ENCODE measurements around the gene WWOX. TPM values are rescaled to one million over a fixed set of nuclear protein-coding genes. Genes with fewer than 3 reads are reported as not detected.

WWOX gene
- total and polyA plus RNA-seq, 7 donors = 7.1 to 46.8 (median 16.1) TPM

DNA sequence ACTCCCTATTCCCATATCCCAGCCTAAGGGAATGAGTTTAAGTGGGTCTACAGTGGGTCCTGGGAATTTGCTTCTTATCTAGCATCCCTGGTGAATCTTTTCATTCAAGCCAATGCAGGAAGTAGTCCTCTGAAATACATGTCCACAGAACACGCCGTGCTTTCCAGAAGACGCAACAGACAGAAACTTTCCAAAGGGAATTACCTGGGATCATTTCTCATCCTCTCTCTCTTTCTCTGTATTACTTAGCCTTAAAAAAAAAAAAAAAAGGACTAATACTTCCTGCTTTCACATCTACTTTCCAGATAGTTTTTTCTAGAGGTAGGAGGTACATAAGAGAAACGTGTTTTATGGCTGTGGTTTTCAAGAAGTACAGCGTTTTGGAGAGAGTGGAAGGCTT is 1002.0 kb downstream of the WWOX start:
- no peak overlapping the region for H3K4me3 ChIP-seq
- no peak for DNase-seq
- no peak for TF ChIP-seq EP300 (IDR thresholded peaks at IDR 0.05)
- no peak for TF ChIP-seq POLR2A (IDR thresholded peaks at IDR 0.05)
- TF ChIP-seq, protein P1, sequence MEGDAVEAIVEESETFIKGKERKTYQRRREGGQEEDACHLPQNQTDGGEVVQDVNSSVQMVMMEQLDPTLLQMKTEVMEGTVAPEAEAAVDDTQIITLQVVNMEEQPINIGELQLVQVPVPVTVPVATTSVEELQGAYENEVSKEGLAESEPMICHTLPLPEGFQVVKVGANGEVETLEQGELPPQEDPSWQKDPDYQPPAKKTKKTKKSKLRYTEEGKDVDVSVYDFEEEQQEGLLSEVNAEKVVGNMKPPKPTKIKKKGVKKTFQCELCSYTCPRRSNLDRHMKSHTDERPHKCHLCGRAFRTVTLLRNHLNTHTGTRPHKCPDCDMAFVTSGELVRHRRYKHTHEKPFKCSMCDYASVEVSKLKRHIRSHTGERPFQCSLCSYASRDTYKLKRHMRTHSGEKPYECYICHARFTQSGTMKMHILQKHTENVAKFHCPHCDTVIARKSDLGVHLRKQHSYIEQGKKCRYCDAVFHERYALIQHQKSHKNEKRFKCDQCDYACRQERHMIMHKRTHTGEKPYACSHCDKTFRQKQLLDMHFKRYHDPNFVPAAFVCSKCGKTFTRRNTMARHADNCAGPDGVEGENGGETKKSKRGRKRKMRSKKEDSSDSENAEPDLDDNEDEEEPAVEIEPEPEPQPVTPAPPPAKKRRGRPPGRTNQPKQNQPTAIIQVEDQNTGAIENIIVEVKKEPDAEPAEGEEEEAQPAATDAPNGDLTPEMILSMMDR (IDR thresholded peaks at IDR 0.05) = no peak
- no peak for TF ChIP-seq POLR2AphosphoS5 (IDR thresholded peaks at IDR 0.05)
- H3K9me3 ChIP-seq = no peaks in the 10 kb centered on the region
- H3K27ac ChIP-seq = no peak overlapping the region
- H3K36me3 ChIP-seq = no peaks in the 10 kb centered on the region
- H3K27me3 ChIP-seq = no peaks in the 10 kb centered on the region
- no peaks in the 10 kb centered on the region for H3K4me1 ChIP-seq
- intact Hi-C loops (cut with DNase I) = no loop called here
- WGBS, 2 donors = 63% methylated on average over 5 of the region's 5 CpGs

DNA sequence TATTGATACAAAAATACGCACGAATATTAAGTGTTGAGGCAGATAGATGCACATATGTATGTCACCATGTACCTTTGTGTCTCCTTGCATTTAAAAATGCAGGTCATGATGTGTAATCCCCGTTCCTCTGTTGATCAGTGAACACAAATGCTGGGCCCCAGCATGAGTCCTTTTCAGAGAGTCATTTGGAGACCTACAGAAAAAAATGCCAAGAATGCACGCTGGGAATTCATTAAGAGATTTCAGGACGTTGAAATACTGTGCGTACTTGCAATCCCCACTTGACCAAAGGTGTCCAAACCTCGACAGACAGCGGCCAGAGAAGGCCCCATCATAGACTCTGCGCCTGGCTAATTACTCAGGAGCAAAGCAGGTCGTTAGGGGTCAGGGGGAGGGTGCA is 1005.1 kb downstream of the WWOX start:
- TF ChIP-seq EP300 (IDR thresholded peaks at IDR 0.05) (no peak), POLR2AphosphoS5 (IDR thresholded peaks at IDR 0.05) (no peak), POLR2A (IDR thresholded peaks at IDR 0.05) (no peak)
- TF ChIP-seq, protein P1 (IDR thresholded peaks at IDR 0.05) = no peak
- 80 to 85% methylated on average over 10 of the region's 10 CpGs for WGBS, 2 donors
- no peak for DNase-seq
- Histone ChIP-seq H3K36me3 (no peaks in the 10 kb centered on the region), H3K27ac (no peak overlapping the region), H3K27me3 (no peaks in the 10 kb centered on the region), H3K9me3 (no peaks in the 10 kb centered on the region), H3K4me3 (no peak overlapping the region), H3K4me1 (no peaks in the 10 kb centered on the region)
- intact Hi-C loops (cut with DNase I) = no loop called here

DNA sequence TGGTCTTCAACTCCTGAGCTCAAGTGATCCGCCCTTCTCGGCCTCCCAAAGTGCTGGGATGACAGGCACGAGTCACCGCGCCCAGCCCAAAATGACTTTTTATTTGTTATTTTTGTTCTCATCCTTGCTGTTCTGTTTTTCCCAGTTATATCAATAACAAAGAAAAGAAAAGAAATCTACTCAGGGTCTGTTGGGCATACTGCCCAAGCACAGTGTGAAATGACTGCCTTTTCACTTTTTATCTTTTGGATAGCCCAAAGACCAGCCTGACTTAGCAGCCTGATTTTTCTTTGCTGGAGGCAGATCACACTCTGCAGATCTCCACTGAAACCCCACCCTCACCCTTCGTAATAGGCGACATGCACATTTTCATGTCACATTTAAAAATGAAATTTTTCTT is 1007.8 kb downstream of the WWOX start:
- Histone ChIP-seq H3K36me3 (no peaks in the 10 kb centered on the region), H3K4me1 (no peaks in the 10 kb centered on the region), H3K27me3 (no peaks in the 10 kb centered on the region), H3K27ac (no peak overlapping the region), H3K4me3 (no peak overlapping the region), H3K9me3 (no peaks in the 10 kb centered on the region)
- TF ChIP-seq POLR2A (IDR thresholded peaks at IDR 0.05) = no peak
- no peak for TF ChIP-seq EP300 (IDR thresholded peaks at IDR 0.05)
- TF ChIP-seq, protein P1 (IDR thresholded peaks at IDR 0.05) = no peak
- TF ChIP-seq POLR2AphosphoS5 (IDR thresholded peaks at IDR 0.05) = no peak
- no peak for DNase-seq
- 95% methylated on average over 7 of the region's 7 CpGs for WGBS, 2 donors
- intact Hi-C loops (cut with DNase I) = no loop called here

DNA sequence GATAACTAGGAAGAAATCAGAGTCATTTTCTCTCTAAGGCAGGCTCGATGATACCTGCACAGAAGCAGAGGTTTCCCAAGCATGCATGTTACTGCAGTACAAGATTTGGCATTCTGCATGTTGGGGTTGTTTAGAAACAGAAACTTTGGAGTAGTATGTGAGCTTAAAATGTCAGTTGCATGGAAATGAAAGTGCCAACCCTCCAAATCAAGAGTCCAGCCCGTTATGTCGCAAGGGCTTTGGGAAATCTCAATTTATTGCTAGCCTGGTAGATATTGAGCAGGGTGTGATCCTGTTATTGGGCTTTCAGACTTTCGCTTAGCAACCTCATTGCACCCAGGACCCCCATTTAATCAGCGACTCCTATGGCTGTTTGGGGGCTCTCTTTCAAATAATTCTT is 1010.3 kb downstream of the WWOX start:
- Histone ChIP-seq H3K27ac (no peak overlapping the region), H3K9me3 (no peaks in the 10 kb centered on the region), H3K4me3 (no peak overlapping the region), H3K4me1 (no peaks in the 10 kb centered on the region), H3K27me3 (no peaks in the 10 kb centered on the region), H3K36me3 (no peaks in the 10 kb centered on the region)
- intact Hi-C loops (cut with DNase I) = no loop called here
- no peak for TF ChIP-seq EP300 (IDR thresholded peaks at IDR 0.05)
- TF ChIP-seq, protein P1 (IDR thresholded peaks at IDR 0.05) = no peak
- no peak for TF ChIP-seq POLR2AphosphoS5 (IDR thresholded peaks at IDR 0.05)
- TF ChIP-seq POLR2A (IDR thresholded peaks at IDR 0.05) = no peak
- 80 to 89% methylated on average over 5 of the region's 5 CpGs for WGBS, 2 donors
- no peak for DNase-seq

DNA sequence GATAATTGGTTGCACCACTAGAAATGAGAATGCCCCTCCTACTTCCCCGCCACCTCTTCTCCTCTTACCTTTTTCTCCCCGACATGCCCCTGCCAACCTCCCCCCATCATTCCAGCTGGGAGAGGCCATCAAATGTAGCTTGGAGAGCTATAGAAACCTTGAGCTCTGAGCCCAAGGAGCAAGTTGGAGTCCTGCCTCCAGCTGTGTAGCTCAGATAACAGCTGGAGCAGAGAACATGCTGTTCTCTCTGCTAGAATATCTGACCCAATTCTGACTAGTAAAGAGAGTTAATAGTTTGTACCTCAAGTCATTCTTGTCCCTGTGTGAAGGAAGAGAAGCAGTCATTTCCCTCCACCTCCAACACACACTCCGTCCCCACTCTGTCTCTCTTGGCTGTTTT is 1010.8 kb downstream of the WWOX start:
- intact Hi-C loops (cut with DNase I) = no loop called here
- no peak for TF ChIP-seq POLR2A (IDR thresholded peaks at IDR 0.05)
- TF ChIP-seq, protein P1 (IDR thresholded peaks at IDR 0.05) = no peak
- 91 to 97% methylated on average over 3 of the region's 3 CpGs for WGBS, 2 donors
- Histone ChIP-seq H3K27ac (no peak overlapping the region), H3K4me3 (no peak overlapping the region), H3K9me3 (no peaks in the 10 kb centered on the region), H3K4me1 (no peaks in the 10 kb centered on the region), H3K27me3 (no peaks in the 10 kb centered on the region), H3K36me3 (no peaks in the 10 kb centered on the region)
- DNase-seq = no peak
